Peyer's patch (tissue), 4 donors: ENCODE measurements around the gene ETHE1.

Source experiments
- CTCF ChIP-seq, 6 experiments: fragments of 450-650 bp in 4 of 6; fragments of 200-600 bp in 2 of 6; sonication (generic) in 1 of 6; IDR thresholded peaks; one replicate each; pipeline ENCODE4 v1.5.1; 2017 to 2019; ENCODE audit warnings: antibody characterized with exemption in 6 of 6, mild to moderate bottlenecking in 3 of 6, moderate library complexity in 1 of 6
- POLR2A ChIP-seq, 2 donors: fragments of 450-650 bp; IDR thresholded peaks; one replicate each; pipeline ENCODE4 v1.5.1; 2017; ENCODE audit warnings: antibody characterized with exemption in 2 of 2, mild to moderate bottlenecking in 2 of 2, moderate library complexity in 2 of 2

GRCh38 chr19:43524922-43525835 lies 1.8 kb downstream of the ETHE1 start:
- TF ChIP-seq CTCF (IDR thresholded peaks at IDR 0.05), result no peak
- TF ChIP-seq POLR2A (IDR thresholded peaks at IDR 0.05), result peak; percentile 55 to 70
